Gastrocnemius medialis (tissue), 4 donors: ENCODE data around the gene NREP.

Experiments used
- CTCF ChIP-seq, 5 experiments: fragments of 450-650 bp in 3 of 5; fragments of 200-600 bp in 2 of 5; sonication (generic) in 2 of 5; IDR thresholded peaks in 4 of 5; conservative IDR thresholded peaks in 1 of 5; 1 replicate in 4 of 5; 2 replicates in 1 of 5; pipeline ENCODE4 v1.5.1; 2016 to 2019; ENCODE audit warnings: antibody characterized with exemption in 5 of 5, mild to moderate bottlenecking in 3 of 5, moderate library complexity in 3 of 5
- POLR2A ChIP-seq, 2 donors: fragments of 450-650 bp; IDR thresholded peaks; one replicate each; pipeline ENCODE4 v1.6.1; 2017; ENCODE audit warnings: antibody characterized with exemption in 2 of 2, mild to moderate bottlenecking in 2 of 2, moderate library complexity in 2 of 2

GRCh38 chr5:111779260-111779921 lies 22.4 kb upstream of the NREP start:
- TF ChIP-seq CTCF (IDR thresholded peaks at IDR 0.05 in 4 of 5, conservative IDR thresholded peaks at IDR 0.05 in 1 of 5) (no peak), POLR2A (IDR thresholded peaks at IDR 0.05) (no peak)
